Activated CD4-positive, alpha-beta T cell treated with anti-CD3 and anti-CD28 coated beads, Interleukin-2, amount 50 U/mL, for 4 hours (primary cell): Measurements from ENCODE around the gene IL12B.
"Not testable (repeated sequence)": the region's sequence is repeated elsewhere in the genome, so short reads cannot be mapped to it uniquely, and the experiment has no call there.

Experiments used
- DNase-seq, 2 experiments: peaks; one replicate each; pipeline ENCODE4 v3.0.0-alpha.2; 2020

Gene IL12B

DNA sequence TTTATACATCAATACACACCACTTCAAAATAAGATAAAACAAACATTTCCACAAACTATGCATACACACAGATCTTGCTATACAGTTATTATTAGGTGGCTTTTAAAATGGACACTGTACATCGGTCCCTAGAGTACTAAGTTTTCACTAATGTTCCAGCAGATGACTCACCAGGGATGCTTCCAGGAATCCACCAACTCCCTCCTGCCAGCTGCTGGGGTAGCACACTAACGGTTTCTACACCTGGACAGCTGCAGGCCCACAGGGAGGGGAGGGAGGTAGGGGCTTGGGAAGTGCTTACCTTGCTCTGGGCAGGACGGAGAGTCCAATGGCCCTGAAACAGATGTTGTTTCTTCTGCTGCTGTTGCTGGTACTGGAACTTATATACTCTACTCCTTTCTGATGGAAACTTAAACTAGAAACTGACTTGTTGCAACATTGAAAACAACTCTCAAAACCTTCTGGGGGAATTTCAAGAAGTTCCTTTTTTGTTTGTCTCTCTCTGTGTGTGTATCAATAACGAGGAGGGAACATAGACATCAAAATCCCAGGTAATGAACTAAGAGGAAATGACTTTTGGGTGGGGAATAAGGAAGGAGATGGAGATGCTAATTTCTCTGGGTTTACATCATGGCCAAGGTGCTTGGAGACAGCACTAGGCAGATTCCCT lies at the start of gene IL12B:
Gene IL12B, minus strand, starts transcription at position 357 of the 670 bp plus-strand sequence. CDS start 3,705 bp downstream, outside the sequence.
- DNase-seq: no peak

- DNase-seq: no peak
Observed at GRCh38 chr5:159377653-159378052, 47.4 kb upstream of the IL12B start.

GRCh38 chr5:159367866-159368265 lies 37.6 kb upstream of the IL12B start:
- not testable (repeated sequence) for DNase-seq

- not testable (repeated sequence) for DNase-seq
Observed at GRCh38 chr5:159366776-159367175, 36.5 kb upstream of the IL12B start.

DNA sequence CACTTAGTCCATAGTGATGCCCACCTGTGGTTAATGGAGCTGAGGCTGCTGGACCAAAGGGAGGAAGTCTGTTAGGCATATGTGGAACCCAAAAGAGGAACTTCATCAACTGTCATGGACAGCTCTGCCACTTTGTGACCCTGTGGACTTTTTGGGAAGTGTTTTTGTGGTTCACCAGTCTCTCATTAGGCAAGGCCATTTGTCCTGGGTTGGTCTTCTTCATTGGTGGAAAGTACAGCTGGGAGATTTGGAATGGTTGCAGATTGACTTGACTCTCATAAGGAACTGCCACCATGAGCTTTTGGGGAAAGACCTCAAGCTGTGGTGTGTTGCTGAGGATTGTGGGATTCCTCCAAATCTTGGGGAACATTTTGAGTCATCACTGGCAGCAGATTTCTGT lies 31.9 kb upstream of the IL12B start:
- no peak for DNase-seq

- DNase-seq: not testable (repeated sequence)
Observed at GRCh38 chr5:159359871-159360270, 29.6 kb upstream of the IL12B start.

DNA sequence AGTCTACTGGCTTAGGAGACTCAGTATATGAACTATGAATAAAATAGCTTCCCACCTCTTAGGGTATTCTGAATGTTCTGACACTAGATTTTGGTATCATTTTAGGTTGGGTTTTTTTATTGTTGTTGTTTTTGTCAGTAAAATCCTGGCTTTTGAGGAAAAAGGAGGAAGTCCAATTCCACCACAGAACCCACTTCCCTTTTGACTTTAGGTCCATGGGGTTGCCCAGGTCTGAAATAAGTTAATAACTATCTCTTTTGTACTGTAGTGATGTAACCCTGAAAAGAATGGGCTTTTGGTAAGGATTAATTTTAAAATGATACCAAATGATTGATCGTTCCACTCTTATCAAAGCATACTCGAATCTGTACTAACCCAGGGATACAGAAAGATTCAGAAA lies 29.1 kb upstream of the IL12B start:
- DNase-seq: no peak

- no peak for DNase-seq
Observed at GRCh38 chr5:159353661-159354252, 23.5 kb upstream of the IL12B start.

- DNase-seq: not testable (repeated sequence)
Observed at GRCh38 chr5:159350644-159351043, 20.4 kb upstream of the IL12B start.

DNA sequence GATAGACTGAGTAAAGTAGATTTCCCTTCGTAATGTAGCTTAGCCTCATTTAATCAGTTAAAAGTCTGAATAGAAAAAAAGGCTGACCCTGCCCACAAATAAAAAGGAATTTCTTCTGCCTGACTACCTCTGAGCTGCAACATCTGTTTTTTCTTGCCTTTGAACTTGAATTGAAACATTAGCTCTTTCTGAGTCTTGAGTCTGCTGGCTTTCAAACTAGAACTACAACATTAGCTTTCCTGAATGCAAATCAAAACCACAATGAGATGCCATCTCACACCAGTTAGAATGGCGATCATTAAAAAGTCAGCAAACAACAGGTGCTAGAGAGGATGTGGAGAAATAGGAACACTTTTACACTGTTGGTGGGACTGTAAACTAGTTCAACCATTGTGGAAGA lies 19.9 kb upstream of the IL12B start:
- DNase-seq: not testable (repeated sequence)

- no peak for DNase-seq
Observed at GRCh38 chr5:159345861-159346260, 15.6 kb upstream of the IL12B start.

DNA sequence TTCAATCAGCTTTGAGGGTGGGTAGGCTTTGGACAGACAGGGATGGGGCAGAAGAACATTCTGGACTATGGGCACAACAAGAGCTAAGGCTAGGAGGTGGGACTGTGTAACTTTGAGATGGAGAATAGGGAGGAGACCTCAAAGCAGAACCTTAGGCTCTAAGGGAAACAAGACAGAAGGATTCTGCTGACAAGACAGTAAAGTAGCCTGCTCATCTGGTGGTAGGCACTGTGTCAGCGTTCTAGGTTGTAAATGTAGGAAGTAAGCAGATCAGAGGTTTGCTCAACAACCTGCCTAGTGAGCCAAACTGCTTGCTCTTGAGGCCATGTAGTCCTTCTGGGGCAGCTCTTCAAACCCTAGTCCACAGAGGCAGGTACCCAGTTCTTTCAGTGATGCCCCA lies 15.0 kb upstream of the IL12B start:
- DNase-seq: no peak

DNA sequence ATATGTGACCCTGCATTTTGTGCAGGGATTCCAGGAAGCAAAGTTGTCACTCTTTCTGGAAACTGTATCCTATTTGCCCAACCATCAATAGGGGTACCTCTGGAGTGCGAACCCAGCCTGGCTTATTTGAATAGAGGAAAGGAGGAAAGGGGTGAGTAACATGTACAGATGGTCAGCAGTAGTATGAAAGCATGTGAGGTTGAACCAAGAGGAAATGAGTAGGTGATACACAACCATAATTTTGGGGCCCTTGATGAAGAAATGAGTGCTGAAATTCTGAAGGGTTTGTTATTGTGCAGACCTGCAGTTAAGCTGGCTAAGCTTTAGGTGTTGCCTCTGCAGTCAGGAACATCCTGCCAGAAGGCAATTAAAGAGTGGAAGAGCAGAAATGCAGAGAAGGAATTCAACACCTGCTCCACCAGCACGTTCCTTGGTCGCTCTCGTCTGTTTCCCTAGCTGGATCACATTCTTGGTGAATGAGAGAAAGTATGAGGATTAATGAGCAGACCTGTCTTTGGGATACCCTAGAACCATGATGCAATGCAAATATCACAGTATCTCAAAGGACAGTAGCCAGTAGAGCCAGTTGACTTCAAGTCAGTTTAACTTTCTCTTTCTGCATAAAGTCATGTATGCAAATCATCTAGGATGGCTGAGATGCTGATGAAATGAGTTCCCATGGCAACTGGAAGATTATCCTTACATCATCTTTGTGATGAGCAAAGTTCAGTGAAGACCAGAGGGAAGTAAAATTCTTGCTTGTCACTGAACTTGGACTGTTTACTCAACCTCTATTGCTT lies 13.2 kb upstream of the IL12B start:
- no peak for DNase-seq

GRCh38 chr5:159342840-159343239 lies 12.6 kb upstream of the IL12B start:
- no peak for DNase-seq

DNA sequence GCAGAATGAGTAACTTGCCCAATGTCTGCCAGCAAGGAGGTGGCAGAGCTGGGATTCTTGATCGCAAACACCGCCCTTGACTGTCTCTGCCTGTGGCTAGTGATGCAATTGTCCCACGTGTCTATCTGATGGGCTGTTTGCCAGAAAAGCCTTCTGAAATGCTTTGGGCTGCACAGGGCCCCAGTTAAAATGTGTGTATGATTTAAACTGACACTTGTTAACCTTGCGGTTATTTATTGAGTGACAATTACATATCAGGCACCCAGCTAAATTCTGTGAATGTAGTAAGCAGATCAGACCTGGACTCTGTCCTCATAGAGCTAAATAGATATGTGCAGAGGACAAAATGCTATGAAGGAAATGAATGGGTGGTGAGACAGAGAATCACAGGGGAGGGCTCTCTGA lies 11.6 kb upstream of the IL12B start:
- peak; percentile 55 to 56 for DNase-seq

GRCh38 chr5:159341145-159341544 lies 10.9 kb upstream of the IL12B start:
- DNase-seq: no peak

GRCh38 chr5:159340511-159340910 lies 10.2 kb upstream of the IL12B start:
- DNase-seq: no peak

DNA sequence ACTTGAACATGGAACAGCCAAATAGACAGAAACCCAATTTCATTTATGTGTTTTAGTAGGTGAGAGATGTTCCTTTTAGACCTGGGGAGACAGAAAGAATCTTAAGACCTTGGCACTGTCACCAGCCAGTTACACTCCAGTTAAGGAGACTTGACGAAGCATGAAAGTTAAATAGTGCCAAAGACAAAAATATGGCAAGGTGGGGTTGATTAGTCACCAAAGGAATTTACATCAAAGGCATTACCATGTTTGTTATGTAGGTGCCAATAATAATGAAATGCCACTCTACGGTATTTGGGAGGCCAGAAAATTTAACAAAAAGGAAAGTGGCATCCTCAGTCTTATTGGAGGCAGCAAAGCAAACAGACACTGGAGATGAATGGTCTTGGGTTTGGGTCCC lies 9.2 kb upstream of the IL12B start:
- DNase-seq: no peak

DNA sequence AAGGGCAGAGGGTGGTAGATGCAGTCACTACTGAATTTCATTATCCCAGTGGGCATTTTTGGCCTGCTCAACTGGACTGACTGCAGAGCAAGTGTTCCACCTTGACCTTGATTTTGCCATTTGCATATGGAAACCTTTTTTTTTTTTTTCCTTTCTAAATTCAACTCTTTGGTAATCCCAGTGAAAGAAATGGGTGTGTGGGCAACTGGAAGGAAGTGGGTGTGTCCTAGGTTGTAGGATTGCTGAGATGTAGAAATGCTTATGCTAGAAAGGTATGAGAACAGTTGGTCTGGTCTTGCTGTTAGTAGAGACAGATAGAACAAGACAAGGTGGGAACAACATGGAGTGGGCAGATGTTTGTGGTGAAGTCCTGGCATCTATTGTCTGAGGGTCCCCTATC lies 7.8 kb upstream of the IL12B start:
- no peak for DNase-seq

GRCh38 chr5:159337016-159337955 lies 7.0 kb upstream of the IL12B start:
- DNase-seq: peak; percentile 24 to 28

GRCh38 chr5:159336586-159336985 lies 6.3 kb upstream of the IL12B start:
- DNase-seq: no peak

DNA sequence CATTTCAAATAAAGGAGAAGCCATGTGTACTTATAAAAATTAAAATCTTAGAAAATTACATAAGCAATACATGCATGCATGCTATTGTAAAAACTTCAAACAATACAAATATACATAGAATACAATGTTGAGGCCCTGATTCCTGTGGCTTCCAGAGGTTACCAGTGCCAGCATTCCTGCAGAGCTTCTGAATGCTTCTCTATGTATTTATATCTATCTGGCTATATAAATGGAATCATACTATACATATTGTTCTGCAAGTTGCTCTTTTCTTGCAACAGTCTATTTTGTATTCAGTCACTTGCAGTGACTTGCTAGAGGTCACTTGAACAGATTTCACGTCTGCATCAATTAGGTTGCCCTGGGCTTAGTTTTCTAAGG lies 3.2 kb upstream of the IL12B start:
- DNase-seq: no peak
